CD4-positive, alpha-beta T cell treated with Interleukin-12 subunit alpha and Interleukin-12 subunit beta, for 1 hour (primary cell): ENCODE results near the gene STOM.

Experiments
- DNase-seq: peaks from one replicate; pipeline ENCODE4 v3.0.0-alpha.2; 2020

Gene STOM

DNA sequence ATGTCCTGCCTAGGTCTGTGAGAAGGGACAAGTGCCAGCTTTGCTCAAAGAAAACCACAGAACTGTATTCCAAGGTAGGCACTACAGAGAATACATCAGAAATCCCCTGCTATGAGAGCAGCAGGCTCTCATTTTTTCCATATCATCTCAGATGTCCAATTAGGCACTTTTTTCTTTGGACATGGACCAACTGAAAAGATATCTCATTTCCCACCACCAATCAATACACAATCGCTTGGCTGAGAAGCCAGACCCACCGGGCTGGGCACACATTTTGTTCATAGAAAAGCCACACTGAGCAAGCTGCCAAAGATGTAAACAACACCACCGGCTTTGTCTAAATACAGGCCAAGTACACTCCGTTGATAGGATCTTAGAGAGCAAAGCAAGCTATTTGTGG is 25.9 kb downstream of the STOM start:
- no peak for DNase-seq

DNA sequence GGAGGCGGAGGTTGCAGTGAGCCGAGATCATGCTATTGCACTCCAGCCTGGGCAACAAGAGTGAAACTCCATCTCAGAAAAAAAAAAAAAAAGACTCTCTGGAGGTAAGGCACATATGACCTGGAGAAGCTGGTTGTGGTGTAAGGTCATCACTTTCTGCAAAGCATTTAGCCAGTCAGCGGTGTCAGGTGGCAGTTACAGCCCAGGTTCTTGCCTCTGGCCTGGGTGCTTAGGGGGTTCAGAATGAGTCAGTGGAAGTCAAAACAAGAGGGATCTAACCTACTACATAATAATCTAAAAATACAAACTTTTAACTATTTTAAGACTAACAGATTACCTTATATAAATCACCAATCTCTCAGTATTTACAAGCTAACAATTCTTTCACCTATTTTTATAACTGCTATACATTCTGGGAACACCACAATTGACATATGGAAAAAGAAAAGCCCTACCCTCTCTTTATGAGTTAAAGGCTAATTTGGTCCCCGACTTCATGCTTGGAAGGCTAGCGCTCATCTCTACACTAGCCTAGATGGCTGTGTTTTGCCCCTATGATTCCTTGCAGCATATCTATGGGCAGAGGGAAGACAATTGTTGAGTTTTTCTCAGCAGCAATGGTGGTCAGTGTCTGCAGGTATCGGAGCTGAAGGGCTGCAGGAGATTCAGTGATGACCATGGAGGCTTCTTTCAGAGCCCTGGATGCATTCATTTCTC is 29.2 kb downstream of the STOM start:
- DNase-seq, result no peak

DNA sequence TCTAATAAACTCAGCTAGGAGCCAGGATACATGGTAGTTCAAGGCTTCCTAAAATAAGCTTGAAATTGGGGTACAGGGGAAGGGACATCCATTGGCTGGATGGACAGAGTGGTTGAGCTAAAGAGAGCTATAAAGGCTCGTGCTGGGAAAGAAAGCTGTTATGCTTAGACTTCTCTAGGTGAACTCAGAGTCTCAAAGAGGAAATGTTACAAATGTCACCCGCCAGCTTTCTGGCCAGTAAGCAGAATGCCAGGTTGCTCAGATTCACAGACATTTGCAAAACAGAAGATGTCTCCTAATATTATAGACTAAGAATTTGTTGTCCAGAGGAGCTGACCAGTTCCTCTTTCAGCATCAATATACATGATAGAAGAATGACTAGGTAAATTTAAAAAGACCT is 30.6 kb downstream of the STOM start:
- DNase-seq, result no peak

DNA sequence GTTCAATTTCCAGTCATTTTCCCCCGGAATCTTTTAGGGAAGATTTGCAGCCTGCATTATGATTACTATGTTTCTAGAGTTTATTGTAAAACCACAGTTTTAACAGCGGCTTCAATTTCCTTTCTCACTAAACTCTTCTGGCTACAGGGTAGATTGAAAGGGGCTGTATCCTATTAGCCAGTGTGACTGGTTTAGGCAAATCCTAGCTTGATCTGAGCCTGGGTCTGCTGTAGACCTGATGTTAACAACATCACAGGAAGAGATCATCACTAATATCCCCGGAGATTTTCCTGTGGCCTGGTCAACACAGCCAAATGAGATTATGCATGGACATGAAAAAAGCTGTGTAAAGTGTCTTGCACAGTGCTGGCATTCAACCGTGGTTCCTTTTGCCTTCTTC is 33.4 kb downstream of the STOM start:
- no peak for DNase-seq

DNA sequence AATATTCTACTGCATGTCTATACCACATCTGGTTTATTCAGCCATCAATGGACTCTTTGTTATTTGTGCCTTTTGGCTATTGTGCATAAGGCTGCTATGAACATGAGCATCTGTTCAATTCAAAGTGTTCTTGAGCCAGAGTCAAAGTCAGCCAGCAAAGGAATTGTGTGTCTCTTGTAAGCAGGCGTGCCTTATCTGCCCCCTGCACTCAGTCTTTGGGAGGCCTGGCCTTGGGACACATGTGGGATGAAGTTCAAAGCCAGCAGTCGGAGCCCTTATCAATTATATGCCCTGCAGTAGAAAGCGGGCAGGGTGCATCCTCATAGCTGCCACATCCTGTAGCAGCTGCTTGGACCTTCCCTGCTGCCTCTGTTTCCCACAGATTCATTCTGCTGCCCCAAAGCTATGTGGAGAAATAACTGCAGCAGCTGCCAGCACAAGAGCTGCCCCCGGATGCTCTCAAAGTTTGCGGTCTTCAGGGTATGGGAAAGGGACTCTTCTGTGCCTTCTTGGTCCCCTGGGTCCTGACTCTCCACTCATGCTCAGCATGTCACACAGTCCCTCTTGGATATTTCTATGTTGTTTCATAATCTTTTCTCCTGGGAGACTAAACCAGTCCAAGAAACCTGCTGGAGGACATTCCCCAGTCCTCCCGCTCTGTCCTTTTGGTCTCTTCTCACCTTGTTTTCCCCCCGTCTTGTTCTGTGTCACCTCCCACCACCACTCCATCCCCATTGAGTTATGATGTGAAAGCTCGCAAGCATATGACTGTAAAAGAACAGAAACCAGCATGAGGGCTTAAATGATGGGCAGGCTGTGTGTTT is 35.9 kb downstream of the STOM start:
- DNase-seq, result no peak

DNA sequence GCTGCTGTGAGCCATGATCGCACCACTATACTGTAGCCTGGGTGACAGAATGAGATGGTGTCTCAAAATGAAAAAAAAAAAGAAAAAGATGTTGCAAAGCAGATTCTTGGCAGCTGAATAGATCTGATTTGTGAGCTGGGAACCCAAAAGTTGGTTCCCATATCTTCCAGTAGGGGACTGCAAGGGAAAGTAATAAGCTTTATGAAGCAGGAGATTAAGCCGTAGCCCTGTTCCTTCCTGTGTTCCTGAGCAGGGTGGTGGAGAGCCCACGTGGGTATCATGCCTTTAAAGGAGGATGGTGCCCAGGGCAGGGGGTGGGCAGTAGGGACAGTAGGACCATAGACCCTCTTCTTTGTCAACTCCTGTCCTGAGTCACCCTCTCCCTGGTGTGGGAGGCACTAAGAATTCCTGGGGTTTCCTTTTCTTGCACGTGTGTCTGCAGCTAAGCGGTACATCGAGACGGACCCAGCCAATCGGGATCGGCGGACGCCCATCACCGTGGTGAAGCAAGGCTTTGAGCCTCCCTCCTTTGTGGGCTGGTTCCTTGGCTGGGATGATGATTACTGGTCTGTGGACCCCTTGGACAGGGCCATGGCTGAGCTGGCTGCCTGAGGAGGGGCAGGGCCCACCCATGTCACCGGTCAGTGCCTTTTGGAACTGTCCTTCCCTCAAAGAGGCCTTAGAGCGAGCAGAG is 37.9 kb downstream of the STOM start:
- no peak for DNase-seq

DNA sequence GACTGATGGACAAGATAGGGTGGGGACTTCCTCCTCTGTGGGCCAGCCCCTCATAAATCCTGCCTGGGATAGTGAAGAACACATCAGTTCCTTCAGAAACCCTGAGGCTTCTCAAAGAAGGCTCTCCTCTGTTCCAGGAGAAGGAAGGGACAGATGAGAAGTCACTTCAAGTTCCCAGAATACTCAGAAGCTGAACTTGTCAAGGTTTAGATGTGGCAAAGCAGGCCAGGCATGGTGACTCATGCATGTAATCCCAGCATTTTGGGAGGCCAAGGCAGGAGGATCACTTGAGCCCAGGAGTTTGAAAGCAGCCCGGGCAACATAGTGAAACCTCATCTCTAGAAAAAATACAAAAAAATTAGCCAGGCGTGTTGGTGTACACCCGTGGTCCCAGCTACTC is 38.5 kb downstream of the STOM start:
- DNase-seq, result no peak

DNA sequence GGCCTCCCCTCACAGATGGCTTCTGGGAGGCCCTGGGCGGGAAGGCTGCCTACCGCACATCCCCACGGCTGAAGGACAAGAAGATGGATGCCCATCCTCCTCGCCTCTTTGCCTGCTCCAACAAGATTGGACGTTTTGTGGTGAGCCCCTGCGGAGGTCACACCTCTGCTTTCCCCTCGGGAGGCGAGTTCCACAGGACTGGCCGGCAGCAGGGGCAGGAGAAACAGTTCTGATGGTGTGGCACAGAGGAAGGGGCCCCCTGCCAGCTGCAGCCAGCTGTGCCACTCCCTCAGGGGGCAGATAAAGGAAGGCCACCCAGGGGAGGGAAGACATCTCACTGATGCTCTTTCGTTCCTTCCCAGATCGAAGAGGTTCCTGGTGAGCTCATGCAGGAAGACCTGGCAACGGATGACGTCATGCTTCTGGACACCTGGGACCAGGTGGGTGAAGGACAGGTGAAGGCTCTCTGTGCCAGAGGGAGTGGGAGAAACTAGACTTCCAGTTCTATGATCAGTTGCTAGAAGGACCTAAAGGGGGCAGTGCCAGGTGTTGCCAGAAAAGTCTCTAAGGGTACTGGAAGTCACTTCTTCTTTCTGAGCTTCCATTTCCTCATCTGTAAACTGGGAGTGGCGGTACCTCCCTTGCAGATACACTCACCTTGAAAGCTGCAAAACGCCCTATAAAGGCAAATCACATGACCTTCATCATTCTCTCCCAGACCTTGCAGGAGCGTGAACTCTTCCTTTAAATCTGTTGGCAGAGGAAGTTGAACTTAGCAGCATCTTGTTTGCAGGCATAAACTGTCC is 41.0 kb downstream of the STOM start:
- no peak for DNase-seq

DNA sequence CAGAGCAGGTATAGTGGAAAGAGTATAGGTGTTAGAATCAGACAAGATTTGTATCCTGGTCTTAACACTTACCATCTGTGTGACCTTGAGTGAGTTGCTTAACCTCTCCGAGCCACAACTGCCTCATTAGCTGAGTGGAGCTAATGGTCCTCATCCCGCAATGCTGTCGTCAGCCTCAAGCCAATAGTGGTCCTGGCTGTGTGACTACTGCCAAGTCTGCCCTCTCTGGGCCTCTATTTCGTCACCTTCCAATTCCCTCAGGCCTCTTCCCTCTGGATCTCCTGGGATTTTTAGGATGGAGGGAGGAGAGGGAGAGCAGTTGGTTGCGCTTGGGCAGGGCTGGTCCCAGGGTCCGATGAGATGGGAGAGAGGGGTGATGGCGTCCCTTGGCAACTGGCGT is 41.6 kb downstream of the STOM start:
- no peak for DNase-seq

DNA sequence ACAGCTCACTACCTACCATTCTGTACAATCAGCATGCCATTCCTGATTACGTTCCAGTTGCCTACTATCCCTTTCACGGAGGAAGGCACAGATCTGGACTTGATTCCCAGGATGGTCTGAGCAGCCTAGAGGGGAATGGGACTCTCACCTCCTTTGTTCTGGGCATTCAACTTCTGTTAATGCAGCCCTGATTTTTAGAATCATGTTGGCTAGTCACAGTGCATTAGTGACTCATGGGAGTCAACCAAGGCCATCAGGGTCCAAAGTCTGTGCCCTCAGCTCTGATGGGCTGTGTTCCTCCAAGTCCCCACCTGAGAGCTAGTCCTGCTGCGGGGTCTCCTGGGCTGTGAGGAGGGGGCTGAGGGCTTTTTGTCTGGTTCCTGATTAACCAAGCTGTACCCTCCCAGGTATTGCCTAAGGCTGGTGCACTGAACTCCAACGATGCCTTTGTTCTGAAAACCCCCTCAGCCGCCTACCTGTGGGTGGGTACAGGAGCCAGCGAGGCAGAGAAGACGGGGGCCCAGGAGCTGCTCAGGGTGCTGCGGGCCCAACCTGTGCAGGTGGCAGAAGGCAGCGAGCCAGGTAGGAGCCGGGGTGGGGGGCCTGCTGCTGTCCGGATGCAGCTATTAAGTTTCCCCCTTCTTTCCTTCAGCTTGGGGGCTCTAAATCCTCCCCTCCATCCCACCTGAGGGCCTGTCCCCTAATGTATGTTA is 43.0 kb downstream of the STOM start:
- DNase-seq, result no peak

DNA sequence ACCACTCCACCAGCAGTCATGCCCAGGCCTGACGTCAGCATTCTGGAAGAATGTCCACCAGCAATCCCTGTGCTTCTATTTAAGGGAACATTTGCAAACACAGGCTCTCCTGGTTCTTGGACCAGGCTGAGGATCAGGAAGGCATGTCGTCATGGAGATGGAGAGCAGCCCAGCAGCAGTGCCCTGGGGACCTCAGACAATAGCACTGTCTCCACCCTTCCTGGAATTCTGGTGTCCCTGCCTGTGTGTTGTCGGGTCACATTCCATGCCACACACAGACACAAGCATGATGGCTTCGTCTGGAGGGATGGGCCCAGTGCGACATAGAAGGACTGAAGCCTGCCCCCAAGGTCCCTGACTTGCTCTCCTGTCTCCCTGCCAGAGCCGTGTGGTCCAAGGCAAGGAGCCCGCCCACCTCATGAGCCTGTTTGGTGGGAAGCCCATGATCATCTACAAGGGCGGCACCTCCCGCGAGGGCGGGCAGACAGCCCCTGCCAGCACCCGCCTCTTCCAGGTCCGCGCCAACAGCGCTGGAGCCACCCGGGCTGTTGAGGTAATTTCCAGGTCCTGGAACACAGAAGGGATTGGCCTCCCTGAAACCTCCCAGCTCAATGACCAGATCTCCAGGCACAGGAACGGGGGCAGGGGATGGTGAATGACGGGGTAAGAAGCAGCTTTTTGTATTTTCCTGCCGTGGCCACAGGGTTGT is 43.8 kb downstream of the STOM start:
- DNase-seq, result no peak

DNA sequence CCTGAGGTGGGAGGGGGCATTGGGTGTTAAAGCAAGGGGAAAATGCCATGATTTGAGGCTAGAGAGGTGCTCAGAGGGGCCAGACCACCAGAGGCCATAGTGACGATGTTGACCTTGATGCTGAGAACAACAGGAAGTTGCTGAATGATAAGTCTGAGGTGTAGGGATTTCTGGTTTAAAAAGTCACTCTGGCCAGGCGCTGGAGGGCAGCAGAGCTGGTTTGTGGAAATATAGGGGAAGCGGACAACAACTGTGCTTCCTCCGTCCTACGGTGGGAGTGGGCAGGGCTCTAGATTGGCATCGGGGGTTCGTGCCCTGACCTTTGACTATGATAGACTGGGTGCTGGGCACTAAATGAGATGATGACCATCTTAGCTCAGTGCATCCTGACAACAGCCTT is 44.7 kb downstream of the STOM start:
- no peak for DNase-seq

DNA sequence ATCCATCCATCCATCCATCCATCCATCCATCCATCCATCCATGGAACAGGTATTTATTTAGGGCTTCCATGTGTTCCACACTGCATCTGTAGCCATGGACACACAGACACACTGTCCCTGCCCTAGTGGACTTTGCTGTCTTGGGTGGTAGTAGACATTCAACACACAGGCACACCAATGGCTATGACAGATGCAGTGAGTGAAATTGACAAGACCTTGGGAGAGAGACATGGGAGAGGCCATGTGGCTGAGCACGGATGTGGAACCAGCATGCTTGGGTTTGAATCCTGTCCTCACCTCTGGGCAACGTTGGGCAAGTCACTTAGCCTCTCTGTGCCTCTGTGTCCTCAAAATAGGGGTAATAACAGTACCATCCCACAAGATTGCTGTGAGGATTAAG is 45.3 kb downstream of the STOM start:
- DNase-seq, result no peak

DNA sequence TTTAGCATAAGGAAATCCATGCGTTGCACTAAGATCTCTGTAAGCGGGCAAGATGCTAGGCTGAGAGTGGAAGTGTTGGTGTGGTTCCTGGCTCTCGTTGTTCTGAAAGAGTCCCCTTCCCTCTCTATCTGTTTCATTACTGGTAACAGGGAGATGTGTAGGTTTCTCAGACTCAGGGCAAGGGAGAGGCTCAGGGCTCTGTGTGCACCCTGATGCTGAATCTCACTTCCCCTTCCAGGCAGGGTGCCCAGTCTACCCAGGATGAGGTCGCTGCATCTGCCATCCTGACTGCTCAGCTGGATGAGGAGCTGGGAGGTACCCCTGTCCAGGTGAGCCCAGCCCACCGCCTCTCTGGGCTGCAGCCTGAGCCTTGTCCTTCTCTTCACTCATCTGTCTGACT is 45.7 kb downstream of the STOM start:
- no peak for DNase-seq

DNA sequence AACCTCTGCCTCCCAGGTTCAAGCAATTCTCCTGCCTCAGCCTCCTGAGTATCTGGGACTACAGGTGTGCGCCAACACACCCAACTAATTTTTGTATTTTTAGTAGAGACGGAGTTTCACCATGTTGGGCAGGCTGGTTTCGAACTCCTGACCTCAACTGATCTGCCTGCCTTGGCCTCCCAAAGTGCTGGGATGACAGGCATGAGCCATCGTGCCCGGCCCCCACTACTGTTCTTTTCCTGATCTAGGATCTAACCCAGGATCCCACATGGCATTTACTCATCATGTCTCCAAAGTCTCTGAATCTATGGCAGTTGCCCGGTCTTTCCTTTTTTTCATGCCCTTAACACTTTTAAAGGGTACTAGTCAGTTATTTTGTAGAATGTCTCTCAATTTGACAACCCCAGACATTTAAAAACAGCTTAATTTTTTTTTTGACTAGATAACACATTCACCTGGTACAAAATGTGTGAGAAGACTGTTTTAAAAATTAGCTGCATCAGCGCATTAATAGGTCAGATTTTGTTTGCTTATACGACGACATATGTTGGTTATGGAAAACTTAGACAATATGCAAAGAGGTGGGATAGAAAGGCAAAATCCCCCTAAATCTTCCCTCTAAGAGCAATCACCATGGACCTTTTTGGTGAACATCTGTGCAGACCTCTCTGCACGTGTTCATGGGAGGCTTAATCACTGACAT is 46.5 kb downstream of the STOM start:
- no peak for DNase-seq

DNA sequence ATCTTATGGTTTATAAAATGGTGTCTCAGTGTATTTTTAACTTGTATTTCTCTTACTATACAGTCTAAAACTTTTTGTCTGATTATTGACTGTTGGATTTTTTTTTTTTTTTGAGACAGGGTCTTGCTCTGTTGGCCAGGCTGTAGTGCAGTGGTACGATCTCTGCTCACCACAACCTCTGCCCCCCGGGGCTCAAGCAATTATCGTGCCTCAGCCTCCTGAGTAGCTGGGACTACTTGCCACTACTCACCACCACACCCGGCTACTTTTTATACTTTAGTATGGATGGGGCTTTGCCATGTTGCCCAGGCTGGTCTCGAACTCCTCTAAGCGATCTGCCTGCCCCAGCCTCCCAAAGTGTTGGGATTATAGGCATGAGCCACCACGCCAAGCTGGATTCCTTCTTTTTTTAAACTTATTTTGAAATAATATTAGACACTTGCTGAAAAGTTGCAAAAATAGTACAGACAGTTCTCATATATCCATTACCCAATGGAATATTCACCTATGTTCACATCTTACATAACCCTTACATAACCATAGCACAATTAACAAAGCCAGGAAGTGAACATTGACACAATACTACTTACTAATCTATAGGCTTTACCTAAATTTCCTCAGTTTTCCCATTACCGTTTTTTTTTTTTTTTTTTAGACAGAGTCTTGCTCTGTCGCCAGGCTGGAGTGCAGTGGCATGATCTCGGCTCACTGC is 47.2 kb downstream of the STOM start:
- DNase-seq, result no peak

DNA sequence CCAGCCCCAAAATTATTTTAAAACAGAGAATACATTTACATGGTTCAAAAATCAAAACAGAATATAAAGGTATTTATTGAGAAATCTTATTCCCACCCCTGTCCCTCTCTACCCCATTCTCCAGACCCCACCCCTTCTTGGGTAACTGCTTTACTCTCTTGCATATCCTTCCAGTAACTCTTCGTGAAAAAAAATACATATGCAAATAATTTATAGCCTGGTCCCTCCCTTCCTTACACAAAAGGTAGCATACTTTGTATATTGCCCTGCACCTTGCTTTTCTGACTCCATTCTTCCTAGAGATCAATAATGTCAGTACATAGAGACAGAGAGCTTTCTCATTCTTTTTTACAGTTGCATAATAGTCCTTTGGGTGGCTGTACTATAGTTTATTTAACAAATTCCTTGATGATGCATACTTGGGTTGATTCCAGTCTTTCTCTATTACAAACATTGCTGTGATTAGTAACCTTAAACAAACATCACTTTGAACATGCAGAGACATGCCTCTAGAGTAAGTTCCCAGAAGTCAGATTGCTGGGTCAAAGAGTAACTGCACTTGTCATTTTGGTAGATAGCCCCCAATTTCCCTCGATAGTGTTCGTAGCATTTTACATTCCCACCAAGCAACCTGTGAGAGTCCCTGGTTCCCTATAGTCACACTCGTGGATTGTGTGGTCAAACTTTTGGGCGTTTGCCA is 47.9 kb downstream of the STOM start:
- DNase-seq, result no peak

DNA sequence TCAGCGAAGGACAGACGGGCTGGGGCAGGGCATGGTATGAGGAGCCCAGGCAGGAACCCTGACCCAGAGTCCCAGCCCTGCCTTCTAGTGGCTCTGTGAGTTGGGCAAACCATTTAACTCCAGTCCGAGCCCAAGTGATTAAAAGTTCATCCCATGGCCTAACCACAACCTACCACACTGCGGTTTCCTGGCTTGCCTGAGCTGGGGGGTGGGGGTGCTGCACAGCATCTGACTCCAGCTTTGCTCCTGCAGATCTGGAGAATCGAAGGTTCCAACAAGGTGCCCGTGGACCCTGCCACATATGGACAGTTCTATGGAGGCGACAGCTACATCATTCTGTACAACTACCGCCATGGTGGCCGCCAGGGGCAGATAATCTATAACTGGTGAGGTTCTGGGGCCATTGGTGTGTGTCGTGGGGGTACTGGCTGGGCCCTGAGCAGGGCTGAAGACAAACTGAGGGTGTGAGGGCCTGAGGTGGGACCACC is 49.0 kb downstream of the STOM start:
- peak; percentile 30 for DNase-seq

DNA sequence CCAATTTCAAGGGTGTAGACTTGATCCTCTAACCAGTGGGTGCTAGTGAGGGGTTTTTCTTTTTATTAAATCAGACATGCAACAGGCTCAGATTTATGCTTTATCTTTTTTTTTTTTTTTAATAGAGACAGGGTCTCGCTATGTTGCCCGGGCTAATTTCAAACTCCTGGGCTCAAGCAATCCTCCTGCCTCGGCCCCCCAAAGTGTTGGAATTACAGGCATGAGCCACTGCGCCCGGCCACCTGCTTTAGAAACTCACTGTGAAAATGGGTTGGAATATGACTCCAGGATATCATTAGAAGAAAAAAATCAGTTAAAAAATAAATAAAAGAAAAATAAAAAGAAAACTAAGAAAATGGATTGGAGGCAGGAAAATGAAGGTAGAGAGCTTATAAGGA is 50.7 kb downstream of the STOM start:
- DNase-seq, result no peak
